Measurements from ENCODE around the gene PPP1R9B.

DNA sequence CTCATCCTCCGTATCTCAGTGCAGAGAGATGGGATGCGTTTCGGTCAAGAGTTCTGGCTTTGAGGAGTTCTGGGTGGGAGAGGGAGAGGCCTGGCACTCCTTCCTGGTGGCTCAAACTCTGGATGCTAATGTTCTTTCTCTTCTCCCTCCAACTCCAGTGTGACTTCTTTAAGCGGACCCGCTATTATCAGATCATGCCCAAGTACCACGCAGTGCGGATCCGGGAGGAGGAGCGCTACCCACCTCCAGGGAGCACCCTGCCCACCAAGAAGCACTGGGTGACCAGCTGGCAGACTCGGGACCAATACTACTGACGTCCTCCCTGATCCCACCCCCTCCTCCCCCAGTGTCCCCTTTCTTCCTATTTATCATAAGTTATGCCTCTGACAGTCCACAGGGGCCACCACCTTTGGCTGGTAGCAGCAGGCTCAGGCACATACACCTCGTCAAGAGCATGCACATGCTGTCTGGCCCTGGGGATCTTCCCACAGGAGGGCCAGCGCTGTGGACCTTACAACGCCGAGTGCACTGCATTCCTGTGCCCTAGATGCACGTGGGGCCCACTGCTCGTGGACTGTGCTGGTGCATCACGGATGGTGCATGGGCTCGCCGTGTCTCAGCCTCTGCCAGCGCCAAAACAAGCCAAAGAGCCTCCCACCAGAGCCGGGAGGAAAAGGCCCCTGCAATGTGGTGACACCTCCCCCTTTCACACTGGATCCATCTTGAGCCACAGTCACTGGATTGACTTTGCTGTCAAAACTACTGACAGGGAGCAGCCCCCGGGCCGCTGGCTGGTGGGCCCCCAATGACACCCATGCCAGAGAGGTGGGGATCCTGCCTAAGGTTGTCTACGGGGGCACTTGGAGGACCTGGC, 61.3 kb downstream of the PPP1R9B start:
- TF ChIP-seq YY1 (IDR thresholded peaks at IDR 0.05; ENCODE audit: insufficient read depth, insufficient read length), result no peak
- no peak for TF ChIP-seq ZNF274 (IDR thresholded peaks at IDR 0.05; ENCODE audit: low read depth, low read length)

Measured in NT2/D1 (cell line).